Left lobe of liver (tissue), 2 donors: Measurements from ENCODE around the gene PTF1A. TPM values are rescaled to one million over a fixed set of nuclear protein-coding genes. Genes with fewer than 3 reads are reported as not detected.

Experiments used
- ATAC-seq: fragments of 200-7000 bp; cut with Tn5 transposase; one replicate; pipeline ENCODE4 v1.9.1; 2020; ENCODE audit warnings: mild to moderate bottlenecking, moderate library complexity
- DNase-seq: peaks from one replicate; pipeline ENCODE4 v3.0.0-alpha.2; 2020; ENCODE audit warnings: low spot score
- total RNA-seq: library from RNA; stranded (reverse); gene quantifications from one replicate; pipeline ENCODE4 v1.2.1, GENCODE V29; 2021
- donor health status: DM: no; HTN: no; CAD: no; lungs with moderate emphysema.
- donor health status: DM: no; HTN: yes; CAD: no.

PTF1A gene
- total RNA-seq, 1 donor from 2014 or later: not detected

DNA sequence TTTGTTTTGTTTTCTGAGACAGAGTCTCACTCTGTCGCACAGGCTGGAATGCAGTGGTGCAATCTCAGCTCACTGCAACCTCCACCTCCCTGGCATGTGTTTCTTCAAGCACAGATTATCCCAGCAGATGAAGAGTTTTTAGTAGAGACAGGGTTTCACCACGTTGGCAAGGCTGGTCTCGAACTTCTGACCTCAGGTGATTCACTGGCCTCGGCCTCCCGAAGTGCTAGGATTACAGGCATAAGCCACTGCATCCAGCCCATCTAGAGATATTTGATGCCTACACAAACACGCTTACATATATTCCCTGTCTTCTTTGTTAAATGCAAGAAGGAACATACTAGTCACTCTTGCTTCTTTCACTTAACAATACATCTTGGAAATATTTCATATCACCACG, 5.9 kb upstream of the PTF1A start:
- DNase-seq (no peak), ATAC-seq (no peak)

DNA sequence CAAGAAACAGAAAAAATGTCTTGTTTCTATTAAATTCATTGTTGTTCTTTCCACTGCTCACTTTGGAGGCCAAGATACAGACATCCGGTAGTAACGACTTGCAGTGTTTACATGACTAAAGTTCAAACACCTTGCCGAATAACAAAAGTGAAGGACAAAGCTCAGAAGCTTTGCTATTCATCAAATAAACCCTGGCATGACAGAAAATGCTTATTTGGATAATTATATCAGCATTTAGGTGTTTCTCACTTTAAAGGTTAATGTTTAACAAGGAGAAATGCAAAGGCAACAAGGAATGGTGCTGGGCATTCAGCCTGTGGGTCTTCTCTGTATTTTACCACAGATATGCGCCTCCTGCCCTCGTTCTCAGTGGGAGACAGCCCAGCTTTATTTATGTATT, 5.4 kb upstream of the PTF1A start:
- DNase-seq: no peak

DNA sequence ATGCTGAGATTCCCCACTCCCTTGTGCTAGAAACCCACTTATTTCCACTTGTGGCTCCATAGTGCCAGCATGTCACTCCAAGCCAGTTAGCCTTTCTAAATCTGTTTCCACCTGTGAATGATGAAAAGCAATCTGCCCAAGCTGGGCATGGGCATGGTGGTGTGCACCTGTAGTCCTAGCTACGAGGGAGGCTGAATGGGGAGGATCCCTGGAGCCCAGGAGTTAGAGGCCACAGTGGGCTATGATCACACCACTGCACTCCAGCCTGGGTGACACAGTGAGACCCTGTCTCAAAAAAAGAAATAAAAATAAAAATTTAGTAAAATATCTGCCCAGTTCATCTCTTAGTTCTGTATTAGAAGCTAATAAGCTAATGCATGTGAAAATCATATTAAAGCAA, 5.0 kb upstream of the PTF1A start:
- no peak for ATAC-seq

More for the DNA sequence above, 5.4 kb upstream of the PTF1A start:
- ATAC-seq: no peak

DNA sequence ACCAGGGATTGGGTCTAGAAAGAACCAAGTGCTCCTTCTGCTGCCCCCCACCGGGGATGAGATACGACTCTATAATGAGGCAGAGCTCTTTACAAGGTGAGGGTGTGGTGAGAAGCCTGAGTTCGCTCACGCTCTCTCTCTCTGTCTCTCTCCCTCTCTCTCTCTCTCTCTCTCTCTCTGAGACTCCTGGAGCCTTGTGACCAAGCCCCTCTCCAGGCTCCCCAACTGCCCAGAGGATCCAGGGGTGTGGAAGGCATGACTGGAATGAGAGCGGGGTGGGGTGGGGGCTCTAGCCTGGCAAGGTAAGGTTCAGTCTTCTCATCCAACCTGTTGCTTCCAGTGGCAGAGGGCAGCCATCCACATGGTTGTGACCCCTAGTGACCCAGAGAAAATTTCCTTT, 3.1 kb upstream of the PTF1A start:
- ATAC-seq (no peak), DNase-seq (no peak)

More for the DNA sequence above, 5.0 kb upstream of the PTF1A start:
- DNase-seq: no peak

DNA sequence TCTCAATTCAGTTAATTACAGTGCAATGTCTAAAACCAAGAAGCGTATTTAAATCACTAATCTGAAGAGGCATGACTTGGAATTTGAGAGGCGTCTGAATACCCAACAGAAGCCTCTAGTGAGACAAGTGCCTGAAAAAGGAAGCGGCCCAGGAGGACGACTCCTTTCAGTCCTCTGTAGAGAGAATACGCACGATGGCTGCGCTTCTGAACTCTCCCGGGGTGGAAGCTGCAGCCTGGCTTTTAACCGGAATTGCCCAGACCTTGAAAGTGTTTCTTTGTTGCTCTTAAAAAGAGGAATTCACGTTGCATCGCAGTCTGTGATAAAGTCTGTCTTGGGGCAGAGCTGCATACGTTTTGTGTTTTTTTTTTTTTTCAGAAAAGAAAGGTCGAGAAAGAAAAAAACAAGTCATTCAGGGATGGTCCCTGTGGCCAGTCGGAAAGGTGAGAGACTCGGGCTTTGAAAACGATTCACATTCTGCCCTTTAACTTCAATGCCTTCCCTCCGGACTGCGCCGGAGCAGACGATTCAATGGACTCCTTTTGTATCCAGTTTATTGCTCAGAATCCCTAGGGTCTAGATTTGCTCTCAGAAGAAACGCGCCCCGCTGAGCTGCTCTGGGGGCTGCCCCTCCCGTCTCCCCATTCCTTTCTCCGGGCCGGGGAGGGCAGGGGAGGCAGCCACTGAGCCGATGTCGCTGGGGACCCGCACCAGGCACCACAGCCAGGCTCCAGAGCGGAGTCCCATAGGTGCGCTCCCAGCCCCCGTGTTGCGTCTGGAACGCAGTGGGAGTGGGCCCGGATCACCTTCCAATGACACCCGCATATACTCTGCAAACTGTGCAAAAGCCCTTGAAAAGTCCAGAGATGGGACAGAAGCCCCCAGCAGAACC, 994 bp upstream of the PTF1A start:
- no peak for DNase-seq
- no peak for ATAC-seq

DNA sequence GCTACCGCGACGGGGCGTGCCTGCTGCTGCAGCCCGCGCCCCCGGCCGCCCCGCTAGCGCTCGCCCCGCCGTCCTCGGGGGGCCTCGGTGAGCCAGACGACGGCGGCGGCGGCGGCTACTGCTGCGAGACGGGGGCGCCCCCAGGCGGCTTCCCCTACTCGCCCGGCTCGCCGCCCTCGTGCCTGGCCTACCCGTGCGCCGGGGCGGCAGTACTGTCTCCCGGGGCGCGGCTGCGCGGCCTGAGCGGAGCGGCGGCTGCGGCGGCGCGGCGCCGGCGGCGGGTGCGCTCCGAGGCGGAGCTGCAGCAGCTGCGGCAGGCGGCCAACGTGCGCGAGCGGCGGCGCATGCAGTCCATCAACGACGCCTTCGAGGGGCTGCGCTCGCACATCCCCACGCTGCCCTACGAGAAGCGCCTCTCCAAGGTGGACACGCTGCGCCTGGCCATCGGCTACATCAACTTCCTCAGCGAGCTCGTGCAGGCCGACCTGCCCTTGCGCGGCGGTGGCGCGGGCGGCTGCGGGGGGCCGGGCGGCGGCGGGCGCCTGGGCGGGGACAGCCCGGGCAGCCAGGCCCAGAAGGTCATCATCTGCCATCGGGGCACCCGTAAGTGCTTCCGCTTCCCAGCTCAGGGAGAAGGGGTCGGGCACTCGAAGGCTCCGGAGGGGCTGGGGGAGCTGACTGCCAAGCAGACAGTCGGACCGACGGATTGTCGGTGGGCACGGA, 761 bp downstream of the PTF1A start:
- DNase-seq: no peak
- ATAC-seq: no peak

DNA sequence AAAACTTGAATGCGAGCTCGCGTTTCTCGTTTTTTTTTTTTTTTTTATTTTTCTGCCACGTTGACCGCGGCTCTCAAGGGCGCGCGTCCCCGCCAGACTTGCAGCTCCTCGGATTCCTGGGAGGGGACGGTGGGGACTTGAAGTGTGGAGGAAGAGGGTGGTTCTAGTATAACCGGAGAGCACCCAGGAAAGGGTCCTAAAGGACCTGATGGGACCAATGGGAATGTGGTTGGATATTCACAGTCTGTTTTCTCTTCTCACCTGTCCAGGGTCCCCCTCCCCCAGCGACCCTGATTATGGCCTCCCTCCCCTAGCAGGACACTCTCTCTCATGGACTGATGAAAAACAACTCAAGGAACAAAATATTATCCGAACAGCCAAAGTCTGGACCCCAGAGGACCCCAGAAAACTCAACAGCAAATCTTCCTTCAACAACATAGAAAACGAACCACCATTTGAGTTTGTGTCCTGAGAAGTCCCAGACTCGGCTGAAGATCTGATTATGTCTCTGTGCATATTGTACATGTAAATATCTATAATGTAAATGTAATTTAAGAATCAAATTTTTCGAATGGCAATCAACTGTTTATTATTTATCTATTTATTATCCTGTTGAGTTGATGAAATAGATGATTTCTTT, 1.4 kb downstream of the PTF1A start:
- ATAC-seq: no peak
- no peak for DNase-seq

DNA sequence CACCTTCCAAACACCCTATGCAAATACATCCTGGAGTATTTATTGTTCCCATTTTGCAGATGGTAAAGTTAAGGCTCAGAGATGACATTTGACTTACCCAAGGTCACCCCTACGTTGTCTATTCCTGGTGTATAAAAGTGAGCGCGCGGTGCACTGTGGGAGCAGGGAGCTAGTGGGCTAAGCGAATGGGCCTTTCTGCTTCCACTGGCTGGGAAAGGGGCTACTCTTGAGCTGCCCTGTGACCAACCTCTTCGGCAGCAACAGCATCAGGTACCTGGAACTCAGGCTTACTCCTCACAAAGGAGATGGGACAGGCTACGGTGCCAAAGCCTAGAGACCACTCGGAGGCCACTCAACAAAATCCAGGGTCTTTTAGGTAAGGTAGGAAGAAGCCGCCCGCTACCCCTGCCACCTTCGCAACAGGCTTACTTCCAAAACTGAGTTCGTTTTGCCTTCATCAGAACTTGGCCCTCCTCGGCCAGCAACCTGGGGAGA, 2.4 kb downstream of the PTF1A start:
- ATAC-seq (no peak), DNase-seq (no peak)

DNA sequence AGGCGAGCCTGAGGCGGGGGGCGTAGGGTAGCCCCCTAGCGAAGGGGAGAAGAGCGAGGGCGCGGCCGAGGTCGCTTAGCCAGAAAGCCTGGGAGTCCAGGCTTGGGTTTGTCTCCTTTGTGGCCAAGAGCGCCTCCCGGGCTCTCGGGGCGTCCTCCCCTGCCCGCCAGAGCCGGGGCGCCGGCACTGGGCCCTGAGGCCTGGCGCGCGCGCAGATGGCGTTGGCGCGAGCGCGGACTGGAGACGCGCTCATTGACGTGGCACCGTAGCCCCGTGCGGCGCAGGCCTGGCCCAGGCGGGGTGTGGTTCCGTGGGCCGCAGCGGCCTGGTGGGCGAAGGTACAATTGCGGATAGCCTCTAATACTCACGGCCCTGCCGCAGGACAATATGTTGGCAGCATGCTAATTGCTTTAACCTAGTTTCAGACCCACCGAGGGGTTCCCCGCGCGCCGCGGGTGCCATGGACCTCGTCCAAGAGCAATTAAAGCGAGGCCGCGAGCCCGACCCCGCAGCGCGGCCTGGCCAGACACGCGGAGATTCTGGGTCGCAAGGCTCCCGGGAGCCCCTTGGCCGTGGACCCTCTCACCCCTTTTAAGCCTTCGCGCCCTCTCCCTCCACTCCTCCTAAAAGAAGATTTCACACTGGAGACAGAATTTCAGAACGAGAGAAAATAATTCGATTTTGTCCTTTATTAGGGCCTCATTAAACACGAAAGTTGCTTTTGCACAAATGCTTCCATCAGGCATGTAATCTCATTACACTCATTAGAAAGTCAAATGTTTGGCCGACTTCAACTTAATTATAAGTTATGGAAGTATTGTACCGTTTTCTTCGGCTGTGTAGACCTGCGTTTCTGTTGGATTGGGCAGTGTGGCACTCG, 3.1 kb downstream of the PTF1A start:
- ATAC-seq (no peak), DNase-seq (no peak)

DNA sequence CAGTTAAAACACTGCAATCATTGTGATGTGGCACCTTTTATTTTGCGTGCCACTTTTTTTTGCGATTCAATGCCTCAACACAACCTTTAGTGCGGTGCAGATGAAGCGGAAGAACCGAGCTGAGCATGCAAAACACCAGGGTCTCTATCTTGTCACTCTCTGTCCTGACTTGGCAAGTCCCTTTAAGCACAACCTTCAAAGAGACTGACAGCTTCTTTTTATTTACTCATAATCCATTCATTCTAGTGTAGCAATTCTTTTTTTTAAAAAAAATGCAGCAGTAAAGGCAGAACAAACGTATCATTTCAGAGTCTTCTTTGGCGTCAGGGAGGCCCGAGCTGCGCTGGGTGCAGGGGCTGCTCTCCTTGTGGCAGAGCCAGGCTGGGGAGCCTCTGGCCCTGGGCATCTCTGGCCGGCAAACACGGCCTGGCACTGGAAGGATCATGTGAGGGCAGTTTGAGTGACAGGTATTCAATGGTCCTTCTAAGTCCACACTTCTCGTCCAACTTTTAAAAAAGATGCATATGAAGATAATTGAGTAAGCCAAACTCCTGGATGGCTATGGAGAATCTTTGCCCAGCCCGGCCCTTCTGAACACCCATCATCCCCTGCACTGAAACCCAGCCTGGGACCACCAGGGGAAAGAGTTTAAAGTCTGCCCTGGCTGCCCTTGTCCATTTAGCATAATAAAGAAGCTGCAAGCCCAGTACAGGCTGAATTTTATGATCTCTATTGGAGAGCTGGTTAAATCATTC, 3.9 kb downstream of the PTF1A start:
- ATAC-seq (no peak), DNase-seq (no peak)

DNA sequence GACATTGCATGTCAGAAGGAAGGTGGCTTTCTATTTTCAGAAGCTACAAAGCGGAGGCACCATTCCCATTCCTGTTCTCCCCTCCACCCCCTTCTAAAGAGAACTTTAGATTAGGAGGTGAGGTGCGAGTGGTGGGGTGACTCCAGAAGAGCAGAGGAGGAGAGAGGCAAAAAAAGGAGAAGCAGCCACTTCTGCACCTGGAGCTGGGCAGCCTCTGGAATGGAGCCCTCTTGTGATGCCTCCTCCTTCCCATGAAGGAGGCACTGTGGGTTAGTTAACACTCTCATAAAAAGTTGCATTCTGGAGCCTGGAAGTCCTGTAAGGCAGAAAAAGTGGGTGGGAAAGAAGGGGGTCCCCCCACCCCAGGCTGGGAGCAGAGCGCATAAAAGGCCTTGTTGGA, 4.8 kb downstream of the PTF1A start:
- DNase-seq: no peak
- ATAC-seq: no peak

DNA sequence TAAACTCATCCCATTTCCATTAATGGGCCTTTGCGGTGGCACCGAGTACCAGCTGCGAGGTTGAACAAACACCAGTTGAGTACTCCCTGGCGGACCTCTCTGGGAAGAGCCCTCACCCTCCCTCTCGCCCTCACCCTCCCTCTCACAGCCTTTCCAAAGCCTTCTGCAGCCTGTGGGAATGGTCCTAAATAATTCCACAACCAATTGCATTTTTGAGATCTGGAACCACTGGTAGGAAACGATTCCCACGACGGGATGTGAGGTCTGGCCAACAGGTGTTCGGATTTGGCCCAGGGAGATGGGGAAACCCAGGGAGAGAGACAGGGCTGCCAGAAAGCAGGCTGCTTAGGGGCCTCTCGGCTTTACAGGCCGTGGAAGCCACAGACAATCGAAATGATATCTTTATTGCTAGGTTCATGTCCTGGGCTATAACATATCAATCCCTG, 5.3 kb downstream of the PTF1A start:
- DNase-seq: no peak
- no peak for ATAC-seq

DNA sequence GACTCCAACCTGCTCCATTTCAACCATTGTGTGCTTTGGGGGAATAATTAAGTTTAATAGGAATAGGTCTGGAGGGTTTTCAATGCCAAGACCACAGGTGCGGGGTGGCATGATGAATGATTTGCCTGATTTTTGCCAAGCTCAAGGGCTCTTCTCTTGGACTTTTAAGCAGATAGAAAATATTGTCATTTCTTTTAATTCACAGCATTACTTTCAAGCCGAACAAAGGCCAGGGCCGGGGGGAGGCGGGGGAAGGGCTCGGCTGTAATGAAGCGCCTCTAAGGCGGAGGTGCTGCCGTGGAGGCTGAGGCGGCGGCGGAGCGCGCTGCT, 6.5 kb downstream of the PTF1A start:
- ATAC-seq: no peak
- no peak for DNase-seq

DNA sequence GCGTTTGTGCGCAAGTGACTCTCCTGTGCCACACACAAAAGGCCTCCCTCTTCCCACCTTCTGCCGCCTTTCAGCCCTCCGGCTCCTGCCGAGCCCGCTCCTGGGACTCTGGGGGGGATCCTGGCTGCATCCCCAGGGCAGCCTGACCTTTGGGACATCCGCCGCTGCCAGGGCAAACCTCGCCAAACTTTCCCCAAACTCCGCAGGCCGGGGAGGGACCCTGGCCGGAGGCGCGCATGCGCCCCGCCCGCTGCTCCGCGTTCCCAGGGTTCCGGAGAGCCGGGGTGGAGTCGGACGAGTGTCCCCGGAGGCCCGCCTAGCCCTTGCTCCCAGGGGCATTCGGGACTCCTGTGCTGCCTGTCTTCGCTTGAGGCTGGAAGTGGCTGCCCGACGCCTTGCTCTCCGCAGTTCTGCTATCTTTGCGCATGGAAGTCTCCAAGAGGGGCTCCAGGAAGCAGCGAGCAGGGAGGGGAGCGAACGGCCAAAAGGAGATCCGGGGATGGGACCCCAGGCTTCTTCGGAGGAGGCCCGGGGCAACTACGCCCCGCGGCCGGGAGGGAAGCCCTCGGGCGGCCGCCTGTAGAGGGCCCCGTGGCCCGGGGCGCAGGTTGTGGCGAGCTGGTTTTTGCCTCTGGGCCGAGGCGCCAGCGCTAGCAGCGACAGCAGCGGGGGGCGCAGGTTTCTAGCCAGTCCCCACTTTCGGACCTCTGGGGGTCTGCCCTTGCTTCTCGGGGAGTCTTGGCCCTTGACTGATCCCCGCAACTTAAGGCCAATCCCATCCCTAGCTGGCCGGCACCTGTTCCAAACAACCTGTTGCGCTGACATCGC, 7.0 kb downstream of the PTF1A start:
- ATAC-seq: no peak
- no peak for DNase-seq

DNA sequence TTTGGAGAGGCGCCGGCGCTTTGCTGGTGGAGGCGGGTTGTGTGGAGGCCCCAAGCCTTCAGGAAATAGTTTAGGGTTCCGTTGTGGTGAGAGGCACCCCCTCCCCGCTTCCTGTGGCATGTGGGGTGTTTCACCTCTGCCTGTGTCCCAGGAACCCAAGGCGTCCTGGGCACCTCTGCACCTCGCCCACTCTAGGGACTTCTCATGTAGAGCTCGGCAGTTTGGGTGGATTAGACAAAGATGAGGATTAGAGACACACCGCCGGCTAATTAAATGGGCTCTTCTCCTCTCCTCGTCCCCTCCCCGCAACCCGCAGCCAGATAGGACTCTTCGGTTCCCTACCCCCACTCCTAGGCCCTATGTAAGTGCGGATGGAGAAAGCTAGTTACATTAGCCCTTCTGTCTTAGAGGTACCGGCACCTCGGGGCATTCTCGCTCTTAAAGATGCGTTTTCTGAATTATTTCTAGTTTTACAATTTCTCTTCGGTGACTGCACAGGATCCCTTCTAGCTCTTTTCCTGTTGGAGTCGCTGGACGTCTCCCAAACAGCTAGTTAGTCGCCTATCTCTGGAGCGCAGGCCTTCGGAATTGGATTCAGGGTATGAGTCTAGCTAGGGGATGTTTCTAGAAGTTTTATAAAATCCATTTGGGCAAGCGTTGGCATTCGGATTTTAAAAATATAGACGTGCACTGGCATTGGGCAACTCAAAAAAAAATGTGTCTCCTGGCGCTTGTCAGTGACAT, 7.8 kb downstream of the PTF1A start:
- no peak for ATAC-seq
- DNase-seq: no peak

DNA sequence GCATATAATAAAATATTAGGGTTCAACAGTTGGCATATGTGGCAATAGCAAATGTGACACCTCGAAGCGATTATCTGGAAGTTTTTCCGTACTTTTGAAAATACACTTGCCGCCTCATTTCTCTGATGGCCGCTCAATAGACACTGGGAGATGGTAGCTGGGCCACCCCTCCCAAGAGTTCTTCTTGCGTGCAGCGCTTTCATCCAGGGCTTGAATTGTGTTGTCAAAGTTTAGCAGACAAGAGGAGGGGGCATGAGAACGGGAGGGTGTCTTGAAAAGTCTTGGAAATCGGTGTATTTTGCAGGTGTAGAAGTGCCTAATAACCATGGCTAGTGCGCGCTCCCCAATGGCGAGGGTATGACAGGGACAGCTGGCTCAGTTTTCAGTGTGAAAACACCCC, 8.5 kb downstream of the PTF1A start:
- no peak for ATAC-seq
- no peak for DNase-seq

DNA sequence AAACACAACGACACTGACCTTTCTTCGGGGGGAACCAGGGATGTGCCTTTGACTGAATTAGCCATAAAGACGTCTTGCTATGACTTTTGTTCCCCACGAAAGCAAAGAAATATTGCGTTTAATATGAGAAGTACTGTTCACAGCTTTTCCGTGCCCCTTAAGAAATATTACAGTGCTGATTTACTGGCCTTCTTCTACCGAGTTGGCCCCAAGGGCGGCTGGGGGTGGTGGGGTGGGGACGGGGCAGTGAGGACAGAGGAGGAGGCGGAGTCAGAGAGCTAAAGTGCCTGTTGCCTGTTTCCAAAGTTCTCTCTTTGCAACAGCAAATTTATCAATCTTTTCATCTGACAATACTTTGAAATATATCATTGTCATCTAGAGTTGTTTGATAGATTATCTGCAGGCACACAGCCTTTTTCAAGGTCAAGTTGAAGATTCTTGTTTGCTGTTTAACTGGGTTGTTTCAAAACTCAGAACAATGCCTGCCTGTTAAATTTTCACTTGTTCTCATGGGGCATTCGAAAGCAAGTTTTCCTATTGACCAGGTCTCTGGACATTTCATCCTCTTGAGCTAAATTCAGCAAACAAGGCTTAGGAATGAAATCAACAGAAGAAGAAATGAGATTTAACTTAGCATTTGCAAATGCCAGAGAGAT, 9.0 kb downstream of the PTF1A start:
- ATAC-seq (no peak), DNase-seq (no peak)

DNA sequence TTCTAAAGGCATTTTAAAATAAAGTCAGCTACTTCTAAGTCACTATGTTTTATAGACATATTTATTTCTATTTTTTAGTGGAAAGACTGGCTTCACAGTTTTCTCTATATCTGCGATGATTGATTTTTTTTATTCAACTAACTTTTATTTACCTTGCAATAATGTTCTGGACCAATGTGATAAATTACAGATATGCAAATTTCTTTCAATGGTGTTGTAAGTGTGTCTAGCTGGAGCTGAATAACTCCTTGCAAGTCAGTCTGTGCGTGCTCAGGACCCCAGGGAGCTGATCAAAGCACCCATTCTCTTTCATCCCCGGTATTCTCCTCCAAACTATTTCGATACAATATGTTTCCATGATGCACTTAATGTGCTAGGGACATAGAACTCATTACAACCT, 9.7 kb downstream of the PTF1A start:
- DNase-seq: no peak
- ATAC-seq: no peak
